ENCODE measurements around the gene PPP1R15A.
"Not testable (repeated sequence)": the region's sequence is repeated elsewhere in the genome, so short reads cannot be mapped to it uniquely, and the experiment has no call there.

- TF ChIP-seq POLR2A (IDR thresholded peaks at IDR 0.05), result not testable (repeated sequence)
- TF ChIP-seq, protein P1, sequence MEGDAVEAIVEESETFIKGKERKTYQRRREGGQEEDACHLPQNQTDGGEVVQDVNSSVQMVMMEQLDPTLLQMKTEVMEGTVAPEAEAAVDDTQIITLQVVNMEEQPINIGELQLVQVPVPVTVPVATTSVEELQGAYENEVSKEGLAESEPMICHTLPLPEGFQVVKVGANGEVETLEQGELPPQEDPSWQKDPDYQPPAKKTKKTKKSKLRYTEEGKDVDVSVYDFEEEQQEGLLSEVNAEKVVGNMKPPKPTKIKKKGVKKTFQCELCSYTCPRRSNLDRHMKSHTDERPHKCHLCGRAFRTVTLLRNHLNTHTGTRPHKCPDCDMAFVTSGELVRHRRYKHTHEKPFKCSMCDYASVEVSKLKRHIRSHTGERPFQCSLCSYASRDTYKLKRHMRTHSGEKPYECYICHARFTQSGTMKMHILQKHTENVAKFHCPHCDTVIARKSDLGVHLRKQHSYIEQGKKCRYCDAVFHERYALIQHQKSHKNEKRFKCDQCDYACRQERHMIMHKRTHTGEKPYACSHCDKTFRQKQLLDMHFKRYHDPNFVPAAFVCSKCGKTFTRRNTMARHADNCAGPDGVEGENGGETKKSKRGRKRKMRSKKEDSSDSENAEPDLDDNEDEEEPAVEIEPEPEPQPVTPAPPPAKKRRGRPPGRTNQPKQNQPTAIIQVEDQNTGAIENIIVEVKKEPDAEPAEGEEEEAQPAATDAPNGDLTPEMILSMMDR (IDR thresholded peaks at IDR 0.05), result not testable (repeated sequence)
Measured at GRCh38 chr19:48876043-48876981, 4.1 kb downstream of the PPP1R15A start.

Measured in right lobe of liver (tissue), 4 donors.